Measurements from ENCODE around the gene TAF1D.

DNA sequence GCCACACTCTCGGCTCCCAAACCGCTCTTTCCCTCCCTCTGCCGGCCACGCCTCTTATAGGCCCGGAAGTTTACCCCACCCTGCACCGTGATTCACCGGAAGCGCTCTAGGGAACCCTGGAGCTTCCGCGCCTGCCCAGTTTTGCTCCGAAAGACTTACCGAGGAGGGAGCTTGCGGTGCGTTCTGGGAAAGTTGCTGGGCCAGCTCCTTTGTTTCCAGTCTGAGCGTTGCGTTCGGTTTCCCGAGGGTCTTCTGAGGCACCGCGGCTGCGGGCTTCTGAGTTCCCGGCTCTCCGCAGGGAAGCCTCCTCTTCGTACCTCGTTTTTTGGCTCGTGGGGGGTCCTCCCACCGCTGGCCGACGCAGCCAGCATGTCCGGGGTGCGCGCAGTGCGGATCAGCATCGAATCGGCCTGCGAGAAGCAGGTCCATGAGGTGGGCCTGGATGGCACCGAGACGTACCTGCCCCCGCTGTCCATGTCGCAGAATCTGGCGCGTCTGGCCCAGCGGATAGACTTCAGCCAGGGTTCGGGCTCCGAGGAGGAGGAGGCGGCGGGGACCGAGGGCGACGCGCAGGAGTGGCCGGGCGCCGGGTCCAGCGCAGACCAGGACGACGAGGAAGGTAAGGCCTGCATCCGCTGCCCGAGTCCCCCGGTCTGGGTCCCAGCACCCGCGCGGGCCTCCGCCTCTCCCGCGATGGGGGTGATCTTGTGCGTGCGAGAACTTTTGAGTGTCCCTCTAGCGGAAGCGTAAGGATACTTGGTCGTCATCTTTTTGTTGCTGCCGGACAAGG lies 43.0 kb upstream of the TAF1D start, which contains the start of gene MED17:
- TF ChIP-seq, protein P1, sequence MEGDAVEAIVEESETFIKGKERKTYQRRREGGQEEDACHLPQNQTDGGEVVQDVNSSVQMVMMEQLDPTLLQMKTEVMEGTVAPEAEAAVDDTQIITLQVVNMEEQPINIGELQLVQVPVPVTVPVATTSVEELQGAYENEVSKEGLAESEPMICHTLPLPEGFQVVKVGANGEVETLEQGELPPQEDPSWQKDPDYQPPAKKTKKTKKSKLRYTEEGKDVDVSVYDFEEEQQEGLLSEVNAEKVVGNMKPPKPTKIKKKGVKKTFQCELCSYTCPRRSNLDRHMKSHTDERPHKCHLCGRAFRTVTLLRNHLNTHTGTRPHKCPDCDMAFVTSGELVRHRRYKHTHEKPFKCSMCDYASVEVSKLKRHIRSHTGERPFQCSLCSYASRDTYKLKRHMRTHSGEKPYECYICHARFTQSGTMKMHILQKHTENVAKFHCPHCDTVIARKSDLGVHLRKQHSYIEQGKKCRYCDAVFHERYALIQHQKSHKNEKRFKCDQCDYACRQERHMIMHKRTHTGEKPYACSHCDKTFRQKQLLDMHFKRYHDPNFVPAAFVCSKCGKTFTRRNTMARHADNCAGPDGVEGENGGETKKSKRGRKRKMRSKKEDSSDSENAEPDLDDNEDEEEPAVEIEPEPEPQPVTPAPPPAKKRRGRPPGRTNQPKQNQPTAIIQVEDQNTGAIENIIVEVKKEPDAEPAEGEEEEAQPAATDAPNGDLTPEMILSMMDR (IDR thresholded peaks at IDR 0.05), result peak; percentile 33 to 61 (median 50)
- TF ChIP-seq POLR2A (IDR thresholded peaks at IDR 0.05) (peak; percentile 66 to 70), POLR2AphosphoS5 (IDR thresholded peaks at IDR 0.05) (peak; percentile 93), EP300 (IDR thresholded peaks at IDR 0.05) (no peak)

Data from gastroesophageal sphincter (tissue), 3 donors.